HG03175 (cell line): Measurements from ENCODE around the gene OR51F2.
"Not testable (repeated sequence)": the region's sequence is repeated elsewhere in the genome, so short reads cannot be mapped to it uniquely, and the experiment has no call there.

Source experiments
- ATAC-seq: cut with Tn5 transposase; IDR thresholded peaks from one replicate; pipeline ENCODE4 v1.9.1; 2021; ENCODE audit warnings: mild to moderate bottlenecking, moderate library complexity; ENCODE audit not compliant: unreplicated experiment

OR51F2 gene, protein sequence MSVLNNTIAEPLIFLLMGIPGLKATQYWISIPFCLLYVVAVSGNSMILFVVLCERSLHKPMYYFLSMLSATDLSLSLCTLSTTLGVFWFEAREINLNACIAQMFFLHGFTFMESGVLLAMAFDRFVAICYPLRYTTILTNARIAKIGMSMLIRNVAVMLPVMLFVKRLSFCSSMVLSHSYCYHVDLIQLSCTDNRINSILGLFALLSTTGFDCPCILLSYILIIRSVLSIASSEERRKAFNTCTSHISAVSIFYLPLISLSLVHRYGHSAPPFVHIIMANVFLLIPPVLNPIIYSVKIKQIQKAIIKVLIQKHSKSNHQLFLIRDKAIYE

DNA sequence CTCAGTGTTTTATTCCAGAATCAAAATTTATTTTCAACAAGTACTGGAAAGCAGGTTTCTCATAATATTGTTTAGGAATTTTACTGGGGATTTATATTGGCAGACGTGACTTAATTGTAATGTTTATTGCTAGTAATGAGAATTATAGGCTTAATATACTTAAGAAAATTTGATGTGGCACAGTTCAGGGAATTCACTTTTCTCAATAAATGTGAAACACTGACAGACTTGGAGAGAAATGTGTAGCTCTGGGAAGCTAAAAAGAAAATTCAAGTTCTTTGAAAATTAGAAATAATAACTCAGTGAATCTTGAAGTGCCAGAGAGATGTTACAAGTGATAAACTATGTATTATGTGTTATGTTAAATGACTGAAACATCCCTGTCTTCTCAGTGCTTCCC lies at the start of gene OR51F2:
Gene OR51F2, plus strand, starts transcription at position 301 of the 400 bp plus-strand sequence. CDS start 101 bp downstream, outside the sequence.
- no peak for ATAC-seq

- ATAC-seq = no peak
Observed at GRCh38 chr11:4782454-4782853, 38.7 kb upstream of the OR51F2 start.

GRCh38 chr11:4797206-4797605 lies 23.9 kb upstream of the OR51F2 start:
- ATAC-seq = no peak

DNA sequence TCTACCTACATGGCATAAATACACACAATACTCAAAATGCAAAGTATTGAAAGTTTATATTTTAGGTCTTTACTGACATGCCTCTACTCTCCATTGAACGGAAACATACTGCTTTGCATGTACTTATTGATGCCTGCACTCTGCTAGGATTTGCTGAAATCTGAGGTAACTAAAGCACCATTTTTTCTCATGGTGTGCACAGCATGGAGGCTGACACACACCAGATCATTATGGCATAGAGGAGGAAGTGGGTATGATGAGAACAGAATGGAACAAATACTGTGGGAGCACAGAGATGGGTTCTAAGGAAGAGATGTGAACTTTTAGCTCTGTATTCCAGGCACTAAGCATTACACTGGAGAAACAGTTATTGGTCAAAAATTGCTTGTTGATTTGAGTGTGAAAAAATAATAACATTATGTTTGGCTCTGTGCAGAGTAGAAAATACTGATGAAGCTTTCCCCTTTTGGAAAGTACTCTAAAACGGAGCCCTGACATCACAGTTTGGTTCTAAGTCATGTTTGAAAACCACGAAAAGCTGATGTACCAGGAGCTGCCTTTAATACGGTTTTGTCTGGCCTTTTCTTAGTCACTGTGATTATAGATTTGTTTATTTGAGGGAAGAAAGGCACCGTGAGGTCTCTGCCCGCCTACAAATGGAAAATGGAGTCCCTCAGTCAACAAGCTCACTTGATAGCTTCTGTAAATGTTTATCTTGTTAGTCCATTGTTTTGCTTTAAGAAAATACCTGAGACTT lies 22.5 kb upstream of the OR51F2 start:
- ATAC-seq = no peak

DNA sequence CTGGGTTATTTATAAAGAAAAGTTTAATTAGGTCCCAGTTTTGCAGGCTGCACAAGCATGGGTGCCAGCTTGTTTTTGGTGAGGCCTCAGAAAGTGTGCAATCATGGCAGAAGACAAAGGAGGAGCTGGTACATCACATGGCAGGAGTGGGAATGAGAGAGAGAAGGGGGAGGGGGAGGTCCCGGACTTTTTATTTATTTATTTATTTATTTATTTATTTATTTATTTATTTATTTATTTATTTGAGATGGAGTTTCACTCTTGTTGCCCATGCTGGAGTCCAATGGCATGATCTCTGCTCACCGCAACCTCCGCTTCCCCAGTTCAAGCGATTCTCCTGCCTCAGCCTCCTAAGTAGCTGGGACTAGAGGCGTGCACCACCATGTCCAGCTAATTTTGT lies 19.8 kb upstream of the OR51F2 start:
- ATAC-seq = not testable (repeated sequence)

DNA sequence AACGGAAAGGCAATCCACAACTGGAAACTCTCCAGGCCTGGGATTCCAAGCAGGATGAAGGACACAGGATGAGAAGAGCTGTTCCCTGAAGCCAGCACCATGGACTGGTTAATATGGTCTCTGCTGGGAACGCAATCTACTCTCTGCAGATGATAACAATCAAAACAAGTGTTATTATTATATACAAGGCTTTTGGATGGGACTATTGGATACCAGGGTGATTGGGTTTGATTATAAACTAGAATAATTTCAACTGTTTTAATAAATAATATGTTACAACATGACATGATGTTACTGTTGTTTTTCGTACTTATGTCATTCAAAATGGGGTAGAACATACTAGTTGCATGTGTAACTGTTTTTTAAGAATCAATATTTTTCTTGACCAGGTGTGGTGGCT lies 16.8 kb upstream of the OR51F2 start, which contains the start of gene OR52R1:
Gene OR52R1, minus strand, starts transcription at position 101 of the 400 bp plus-strand sequence. Its CDS starts 0 bp downstream, at position 101.
- ATAC-seq = no peak

GRCh38 chr11:4808476-4808875 lies 12.6 kb upstream of the OR51F2 start:
- no peak for ATAC-seq

GRCh38 chr11:4809246-4809645 lies 11.9 kb upstream of the OR51F2 start:
- no peak for ATAC-seq

GRCh38 chr11:4825132-4825531 lies 4.0 kb downstream of the OR51F2 start:
- ATAC-seq = no peak

GRCh38 chr11:4826425-4826824 lies 5.3 kb downstream of the OR51F2 start:
- ATAC-seq = no peak

- no peak for ATAC-seq
Observed at GRCh38 chr11:4830346-4830745, 9.2 kb downstream of the OR51F2 start.

DNA sequence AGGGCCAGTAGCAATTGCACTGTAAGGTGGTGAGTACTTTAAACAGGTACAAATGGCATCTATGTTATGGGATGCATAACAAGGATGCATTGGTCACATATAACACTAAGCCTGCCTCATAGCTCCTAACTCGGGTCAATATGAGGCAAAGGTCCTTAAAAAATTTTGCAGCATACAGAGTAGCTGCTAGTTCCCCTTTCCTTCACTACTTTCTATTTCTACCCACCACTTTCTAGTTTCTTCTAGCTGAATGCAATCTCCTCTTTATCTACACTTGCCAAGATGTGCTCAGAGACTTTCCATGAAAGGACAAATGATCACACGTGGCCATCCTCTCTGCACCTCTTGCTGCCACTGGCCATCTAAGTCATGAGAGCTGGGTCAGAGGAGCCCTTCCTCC lies 9.8 kb downstream of the OR51F2 start:
- ATAC-seq = no peak

DNA sequence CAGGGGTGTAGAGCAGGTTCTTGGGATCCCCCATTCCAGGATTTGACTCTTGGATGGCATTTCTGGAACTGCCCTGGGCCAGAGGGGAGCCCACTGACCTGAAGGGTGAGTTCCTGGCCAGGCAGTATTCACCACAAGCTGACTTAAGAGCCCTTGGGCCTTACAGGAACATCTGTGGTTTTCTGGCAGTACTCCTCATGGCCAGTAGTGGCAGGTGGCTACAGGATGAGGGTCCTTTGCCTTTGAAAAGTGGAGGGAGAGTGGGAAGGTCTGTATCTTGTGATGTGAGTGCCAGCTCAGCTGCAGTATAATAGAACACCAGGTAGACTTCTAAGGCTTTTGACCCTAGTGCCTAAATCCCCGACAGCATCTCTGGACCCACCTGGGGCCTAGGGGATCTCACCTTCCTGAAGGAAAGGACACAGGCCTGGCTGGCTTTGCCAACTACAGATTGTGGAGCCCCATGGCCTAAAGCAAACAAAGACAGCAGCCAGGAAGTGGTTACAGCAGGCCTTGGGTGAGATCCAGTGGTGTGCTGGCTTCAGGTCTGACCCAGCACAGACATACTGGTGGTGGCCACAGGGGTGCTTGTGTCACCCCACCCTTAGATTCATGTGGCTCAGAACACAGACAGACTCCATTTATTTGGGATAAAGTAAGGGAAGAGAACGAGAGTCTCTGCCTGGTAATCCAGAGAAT lies 18.9 kb downstream of the OR51F2 start:
- no peak for ATAC-seq

GRCh38 chr11:4848908-4849532 lies 27.9 kb downstream of the OR51F2 start, which contains the start of gene OR51S1:
OR51S1 (minus strand) TSS chr11:4849208; CDS start chr11:4849208, 0 bp downstream.
- no peak for ATAC-seq

- ATAC-seq = no peak
Observed at GRCh38 chr11:4851033-4851432, 29.9 kb downstream of the OR51F2 start.

GRCh38 chr11:4854286-4854685 lies 33.2 kb downstream of the OR51F2 start:
- ATAC-seq = not testable (repeated sequence)

DNA sequence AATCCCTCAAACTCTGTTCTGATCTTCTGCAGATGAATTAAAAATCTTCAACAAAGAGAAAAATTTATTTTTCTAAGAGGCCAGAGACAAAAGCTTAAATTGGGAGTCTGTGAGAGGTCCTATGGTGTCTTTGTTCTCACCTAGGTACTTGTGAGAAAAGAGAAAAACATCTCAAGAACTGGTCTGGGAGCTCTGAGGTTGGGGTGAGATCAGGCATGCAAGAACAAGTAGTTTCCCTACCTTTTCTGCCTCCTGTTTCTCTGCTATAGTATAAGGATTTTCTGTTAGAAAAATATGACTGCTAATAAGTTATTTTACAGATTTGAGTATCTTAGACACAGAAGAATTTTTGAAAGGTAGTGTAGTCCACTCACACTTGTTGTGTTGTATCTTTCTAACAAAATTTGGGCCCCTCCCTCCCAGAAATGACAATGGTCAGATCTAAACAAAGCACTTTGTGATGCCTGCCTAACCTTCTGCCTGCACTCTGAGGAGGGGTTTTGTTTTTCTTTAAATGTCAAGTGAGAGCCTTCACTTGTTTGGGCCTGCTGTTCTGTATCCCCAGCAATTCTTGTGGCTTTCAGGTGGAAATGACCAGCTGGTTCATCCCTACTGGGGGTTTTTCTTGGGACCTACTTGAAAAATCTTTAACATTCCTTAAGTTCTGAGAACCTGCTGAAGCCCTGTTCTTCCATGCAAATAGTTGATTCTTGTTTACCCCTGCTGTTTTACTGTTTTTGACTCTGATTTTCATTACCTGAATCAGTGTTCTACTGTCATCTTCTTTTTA lies 41.5 kb downstream of the OR51F2 start:
- ATAC-seq = no peak

GRCh38 chr11:4863876-4864275 lies 42.8 kb downstream of the OR51F2 start:
- no peak for ATAC-seq

- ATAC-seq = no peak
Observed at GRCh38 chr11:4865855-4866254, 44.7 kb downstream of the OR51F2 start.
